Measurements from ENCODE around the gene SHC2. TPM values are rescaled to one million over a fixed set of nuclear protein-coding genes. Genes with fewer than 3 reads are reported as not detected.
A peak's percentile ranks its signal among the peaks of the same experiment; 100 is the strongest.

Gene SHC2, protein sequence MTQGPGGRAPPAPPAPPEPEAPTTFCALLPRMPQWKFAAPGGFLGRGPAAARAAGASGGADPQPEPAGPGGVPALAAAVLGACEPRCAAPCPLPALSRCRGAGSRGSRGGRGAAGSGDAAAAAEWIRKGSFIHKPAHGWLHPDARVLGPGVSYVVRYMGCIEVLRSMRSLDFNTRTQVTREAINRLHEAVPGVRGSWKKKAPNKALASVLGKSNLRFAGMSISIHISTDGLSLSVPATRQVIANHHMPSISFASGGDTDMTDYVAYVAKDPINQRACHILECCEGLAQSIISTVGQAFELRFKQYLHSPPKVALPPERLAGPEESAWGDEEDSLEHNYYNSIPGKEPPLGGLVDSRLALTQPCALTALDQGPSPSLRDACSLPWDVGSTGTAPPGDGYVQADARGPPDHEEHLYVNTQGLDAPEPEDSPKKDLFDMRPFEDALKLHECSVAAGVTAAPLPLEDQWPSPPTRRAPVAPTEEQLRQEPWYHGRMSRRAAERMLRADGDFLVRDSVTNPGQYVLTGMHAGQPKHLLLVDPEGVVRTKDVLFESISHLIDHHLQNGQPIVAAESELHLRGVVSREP
- total RNA-seq, result 100 to 1,000 TPM in 2 of 5 donors, 10 to 100 TPM in 3; 13.8 to 169 (median 34.8) TPM
- polyA plus RNA-seq, result 10 to 100 TPM; 27.6 to 40.7 (median 38.4) TPM
- long read RNA-seq, donor 1, transcript SHC2-201 (13 exons, 2,494 nt), result major isoform, 6 of 6 reads
- long read RNA-seq, donor 1, partial matches to known transcripts, result 0 of 6 reads
- long read RNA-seq, donor 1, other reads (novel, unspliced or antisense), result 0 of 6 reads
- long read RNA-seq, donor 2, transcript SHC2-201 (13 exons, 2,494 nt), result major isoform, 12 of 13 reads
- long read RNA-seq, donor 2, partial matches to known transcripts, result 0 of 13 reads
- long read RNA-seq, donor 2, other reads (novel, unspliced or antisense), result 0 of 13 reads
- long read RNA-seq, donor 3, transcript SHC2-201 (13 exons, 2,494 nt), result major isoform, 5 of 5 reads
- long read RNA-seq, donor 3, partial matches to known transcripts, result 0 of 5 reads
- long read RNA-seq, donor 3, other reads (novel, unspliced or antisense), result 0 of 5 reads
- long read RNA-seq, donor 4, result 0 reads
- long read RNA-seq, donor 5, transcript SHC2-201 (13 exons, 2,494 nt), result major isoform, 9 of 11 reads
- long read RNA-seq, donor 5, partial matches to known transcripts, result 0 of 11 reads
- long read RNA-seq, donor 5, other reads (novel, unspliced or antisense), result 0 of 11 reads
- long read RNA-seq, donor 6, transcript SHC2-203 (3 exons, 1,551 nt), result minor isoform, 5 of 22 reads
- long read RNA-seq, donor 6, transcript SHC2-201 (13 exons, 2,494 nt), result major isoform, 12 of 22 reads
- long read RNA-seq, donor 6, partial matches to known transcripts, result 5 of 22 reads
- long read RNA-seq, donor 6, other reads (novel, unspliced or antisense), result 0 of 22 reads
- long read RNA-seq, donor 7, partial matches to known transcripts, result 13 of 17 reads
- long read RNA-seq, donor 7, other reads (novel, unspliced or antisense), result 0 of 17 reads
- long read RNA-seq, donor 8, partial matches to known transcripts, result 0 of 2 reads
- long read RNA-seq, donor 8, other reads (novel, unspliced or antisense), result 0 of 2 reads
- long read RNA-seq, donor 9, result 0 reads
- long read RNA-seq, donor 10, partial matches to known transcripts, result 0 of 4 reads
- long read RNA-seq, donor 10, other reads (novel, unspliced or antisense), result 0 of 4 reads

DNA sequence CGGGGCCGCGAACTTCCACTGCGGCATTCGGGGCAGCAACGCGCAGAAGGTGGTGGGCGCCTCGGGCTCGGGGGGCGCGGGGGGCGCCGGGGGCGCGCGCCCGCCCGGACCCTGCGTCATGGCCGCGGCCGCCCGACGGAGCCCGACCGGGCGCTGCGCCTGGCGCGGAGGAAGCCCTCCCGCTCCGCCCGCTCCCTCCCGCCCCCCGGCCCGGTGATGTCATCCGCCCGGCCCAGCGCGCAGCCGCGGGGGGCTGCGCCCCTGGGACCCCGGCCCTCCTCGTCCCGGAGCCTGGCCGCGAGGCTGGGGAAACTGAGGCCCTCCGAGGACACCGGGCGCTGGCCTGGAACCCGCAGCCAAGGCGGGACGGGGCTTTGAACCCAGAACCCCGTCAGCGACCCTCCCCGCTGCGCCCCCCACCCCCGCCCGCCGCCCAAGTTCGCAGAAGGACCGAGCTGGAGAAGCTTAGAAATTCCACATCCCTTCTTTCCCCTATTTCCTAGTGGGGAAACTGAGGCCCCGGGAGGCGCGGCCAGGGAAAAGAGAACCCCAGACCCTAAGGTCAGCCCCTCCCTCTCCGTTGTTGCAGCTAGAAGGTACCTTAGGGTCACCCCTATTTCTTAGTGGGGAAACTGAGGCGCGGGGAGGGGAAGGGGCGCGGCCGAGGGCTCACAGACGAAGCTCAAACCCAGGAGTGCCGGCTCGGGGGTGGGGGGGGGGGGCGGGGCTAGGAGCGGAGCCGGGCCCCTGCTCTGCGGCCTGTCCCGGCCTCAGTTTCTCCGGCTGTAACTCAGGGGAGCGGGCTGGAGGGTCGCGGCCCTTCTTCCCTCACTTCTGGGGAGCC lies at the start of gene SHC2:
Gene SHC2, minus strand, starts transcription at position 157 of the 844 bp plus-strand sequence. Its CDS starts 37 bp downstream, at position 120.
- peak; percentile 45 to 89 for DNase-seq
- H3K4me1 ChIP-seq, result peaks cover 19 to 32% (median 28%) of the 10 kb centered on the region in 4 donors
- H3K27me3 ChIP-seq, result peaks cover 0 to 32% (median 14%) of the 10 kb centered on the region in 3 donors
- intact Hi-C loops (cut with DNase I; ENCODE audit: low total_unique reads), result no loop called here
- TF ChIP-seq POLR2AphosphoS5 (IDR thresholded peaks at IDR 0.05), result peak in 1 of 3 donors; percentile 41
- TF ChIP-seq, protein P1, sequence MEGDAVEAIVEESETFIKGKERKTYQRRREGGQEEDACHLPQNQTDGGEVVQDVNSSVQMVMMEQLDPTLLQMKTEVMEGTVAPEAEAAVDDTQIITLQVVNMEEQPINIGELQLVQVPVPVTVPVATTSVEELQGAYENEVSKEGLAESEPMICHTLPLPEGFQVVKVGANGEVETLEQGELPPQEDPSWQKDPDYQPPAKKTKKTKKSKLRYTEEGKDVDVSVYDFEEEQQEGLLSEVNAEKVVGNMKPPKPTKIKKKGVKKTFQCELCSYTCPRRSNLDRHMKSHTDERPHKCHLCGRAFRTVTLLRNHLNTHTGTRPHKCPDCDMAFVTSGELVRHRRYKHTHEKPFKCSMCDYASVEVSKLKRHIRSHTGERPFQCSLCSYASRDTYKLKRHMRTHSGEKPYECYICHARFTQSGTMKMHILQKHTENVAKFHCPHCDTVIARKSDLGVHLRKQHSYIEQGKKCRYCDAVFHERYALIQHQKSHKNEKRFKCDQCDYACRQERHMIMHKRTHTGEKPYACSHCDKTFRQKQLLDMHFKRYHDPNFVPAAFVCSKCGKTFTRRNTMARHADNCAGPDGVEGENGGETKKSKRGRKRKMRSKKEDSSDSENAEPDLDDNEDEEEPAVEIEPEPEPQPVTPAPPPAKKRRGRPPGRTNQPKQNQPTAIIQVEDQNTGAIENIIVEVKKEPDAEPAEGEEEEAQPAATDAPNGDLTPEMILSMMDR (IDR thresholded peaks at IDR 0.05), result no peak
- 1 to 10% (median 2%) methylated on average over 8 to 85 of the region's 85 CpGs for WGBS, 5 donors
- no peaks in the 10 kb centered on the region for H3K9me3 ChIP-seq
- no peaks in the 10 kb centered on the region for H3K36me3 ChIP-seq
- peak within 1 kb of the TSS; percentile 84 to 89 (median 87) for H3K27ac ChIP-seq
- peak within 1 kb of the TSS; percentile 66 to 73 (median 72) for H3K4me3 ChIP-seq

DNA sequence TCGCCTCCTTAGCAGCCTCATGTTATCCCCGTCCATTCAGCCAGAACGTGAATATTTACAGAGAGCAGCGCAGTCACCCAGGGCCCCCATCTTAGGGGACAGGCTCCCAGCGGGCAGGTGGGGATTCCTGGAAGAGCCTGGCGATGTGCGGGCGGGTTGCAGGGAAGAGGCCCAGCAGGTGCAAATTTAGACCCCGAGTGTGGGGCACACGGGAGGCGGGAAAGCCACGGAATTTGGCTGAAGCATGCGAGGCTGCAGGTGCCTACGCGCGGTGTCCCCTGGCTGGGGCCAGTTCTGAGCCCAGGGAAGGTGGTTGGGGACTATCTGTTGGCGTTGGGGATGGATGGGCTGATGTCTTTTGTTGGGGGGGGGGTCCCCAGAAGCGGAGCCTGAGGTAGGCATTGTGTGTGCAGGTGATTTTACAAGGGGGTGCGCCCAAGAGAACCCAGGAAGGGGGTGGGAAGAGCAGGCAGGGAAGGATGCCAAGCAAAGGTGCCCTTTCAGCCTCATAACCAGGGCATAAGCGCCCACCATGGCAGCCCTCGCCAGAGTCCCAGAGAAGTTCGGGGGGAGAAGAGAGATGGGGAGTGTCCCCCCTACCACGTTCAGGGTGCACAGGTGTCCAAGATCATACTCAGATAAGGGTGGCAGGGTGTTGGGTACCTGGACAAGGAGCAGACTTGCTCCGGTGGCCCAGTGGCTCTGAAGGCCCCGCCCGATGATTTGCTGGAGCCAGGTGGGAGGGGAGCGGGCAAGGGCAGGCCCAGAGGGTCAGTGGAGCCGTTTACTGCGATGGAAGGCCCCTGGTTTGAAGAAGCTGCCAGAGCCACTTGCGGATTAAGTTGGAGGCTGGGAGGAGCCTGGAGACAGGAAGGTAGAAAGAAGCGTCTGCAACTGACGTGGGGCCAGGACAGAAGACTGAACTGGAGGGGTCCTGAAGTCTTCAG lies 47.6 kb upstream of the SHC2 start:
- TF ChIP-seq POLR2AphosphoS5 (IDR thresholded peaks at IDR 0.05) (no peak), POLR2A (IDR thresholded peaks at IDR 0.05) (no peak), EP300 (IDR thresholded peaks at IDR 0.05) (no peak)
- TF ChIP-seq, protein P1 (IDR thresholded peaks at IDR 0.05), result no peak
- no peak for DNase-seq

More for the DNA sequence above, 47.6 kb upstream of the SHC2 start:
- WGBS, 5 donors, result 48 to 62% (median 55%) methylated on average over 26 to 32 of the region's 32 CpGs
- H3K4me1 ChIP-seq, result peaks cover 15 to 54% (median 41%) of the 10 kb centered on the region in 4 donors
- H3K27ac ChIP-seq, result peak overlapping the region in 2 of 5 donors; percentile 96 to 98
- H3K27me3 ChIP-seq, result no peaks in the 10 kb centered on the region
- H3K9me3 ChIP-seq, result no peaks in the 10 kb centered on the region
- H3K36me3 ChIP-seq, result peaks cover 0 to 11% (median 4%) of the 10 kb centered on the region in 4 donors
- H3K4me3 ChIP-seq, result peak overlapping the region; percentile 77 to 100 (median 100)
- intact Hi-C loops (cut with DNase I; ENCODE audit: low total_unique reads), result no loop called here

Measured in stomach (tissue), 19 donors.